ENCODE measurements around the gene NRG4.

DNA sequence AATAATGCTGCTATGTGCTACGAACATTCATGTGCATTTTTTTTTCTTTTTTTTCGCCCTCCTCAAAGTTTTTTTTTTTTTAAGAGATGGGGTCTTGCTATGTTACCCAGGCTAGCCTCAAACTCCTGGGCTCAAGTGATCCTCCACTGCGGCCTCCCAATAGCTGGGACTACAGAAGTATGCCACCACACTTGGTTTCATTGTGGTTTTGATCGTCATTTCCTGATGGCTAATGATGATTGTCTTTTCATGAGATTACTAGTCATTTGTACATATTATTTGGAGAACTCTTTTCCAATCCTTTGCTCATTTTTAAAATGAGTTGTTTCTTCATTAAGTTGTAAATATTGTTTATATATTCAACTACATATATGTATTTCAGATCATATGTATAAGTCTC lies 59.7 kb downstream of the NRG4 start:
- TF ChIP-seq, protein P1, sequence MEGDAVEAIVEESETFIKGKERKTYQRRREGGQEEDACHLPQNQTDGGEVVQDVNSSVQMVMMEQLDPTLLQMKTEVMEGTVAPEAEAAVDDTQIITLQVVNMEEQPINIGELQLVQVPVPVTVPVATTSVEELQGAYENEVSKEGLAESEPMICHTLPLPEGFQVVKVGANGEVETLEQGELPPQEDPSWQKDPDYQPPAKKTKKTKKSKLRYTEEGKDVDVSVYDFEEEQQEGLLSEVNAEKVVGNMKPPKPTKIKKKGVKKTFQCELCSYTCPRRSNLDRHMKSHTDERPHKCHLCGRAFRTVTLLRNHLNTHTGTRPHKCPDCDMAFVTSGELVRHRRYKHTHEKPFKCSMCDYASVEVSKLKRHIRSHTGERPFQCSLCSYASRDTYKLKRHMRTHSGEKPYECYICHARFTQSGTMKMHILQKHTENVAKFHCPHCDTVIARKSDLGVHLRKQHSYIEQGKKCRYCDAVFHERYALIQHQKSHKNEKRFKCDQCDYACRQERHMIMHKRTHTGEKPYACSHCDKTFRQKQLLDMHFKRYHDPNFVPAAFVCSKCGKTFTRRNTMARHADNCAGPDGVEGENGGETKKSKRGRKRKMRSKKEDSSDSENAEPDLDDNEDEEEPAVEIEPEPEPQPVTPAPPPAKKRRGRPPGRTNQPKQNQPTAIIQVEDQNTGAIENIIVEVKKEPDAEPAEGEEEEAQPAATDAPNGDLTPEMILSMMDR (IDR thresholded peaks at IDR 0.05; ENCODE audit: borderline replicate concordance, extremely low read depth, low read length, poor library complexity, severe bottlenecking), result no peak
- TF ChIP-seq EZH2 (IDR thresholded peaks at IDR 0.05; ENCODE audit: borderline replicate concordance, low read depth, low read length, severe bottlenecking), result no peak
